Right atrium auricular region (tissue), 2 donors: ENCODE data around the gene ITPR2. TPM values are rescaled to one million over a fixed set of nuclear protein-coding genes. Genes with fewer than 3 reads are reported as not detected.

Experiments used
- DNase-seq: peaks from one replicate; pipeline ENCODE4 v3.0.0-alpha.2; 2019; ENCODE audit warnings: low spot score
- H3K27ac ChIP-seq, 2 donors: fragments of 200-600 bp; sonication (generic); 1 replicate in 1 of 2; 2 replicates in 1 of 2; pipeline ENCODE4 v1.5.1; 2016 to 2019
- H3K27me3 ChIP-seq, 2 donors: fragments of 200-600 bp; sonication (generic); one replicate each; pipeline versions ENCODE4 v1.5.1 to v1.6.0; 2017 to 2019
- H3K36me3 ChIP-seq: fragments of 200-600 bp; sonication (generic); one replicate; pipeline ENCODE4 v1.5.1; 2016
- H3K4me1 ChIP-seq, 2 donors: fragments of 200-600 bp; sonication (generic); one replicate each; pipeline versions ENCODE4 v1.5.1 to v1.6.0; 2017 to 2019
- H3K4me3 ChIP-seq, 2 donors: fragments of 200-600 bp; sonication (generic); 1 replicate in 1 of 2; 2 replicates in 1 of 2; pipeline ENCODE4 v1.5.1; 2017 to 2019; ENCODE audit warnings: mild to moderate bottlenecking in 1 of 2, moderate library complexity in 1 of 2
- H3K9me3 ChIP-seq, 2 donors: fragments of 200-600 bp; sonication (generic); one replicate each; pipeline ENCODE4 v1.5.1; 2019
- total RNA-seq, 2 donors: library from RNA; depleted of rRNA; stranded (reverse); fragments of >200 nt; gene quantifications; one replicate each; pipeline ENCODE4 v1.1.0, GENCODE V29; 2016
- TF ChIP-seq, protein P1 (sequence below), 2 donors: fragments of 200-600 bp; sonication (generic); IDR thresholded peaks; one replicate each; pipeline ENCODE4 v1.5.1; 2019; ENCODE audit warnings: antibody characterized with exemption in 2 of 2

ITPR2 gene
- total RNA-seq, 2 donors from 2014 or later, result 13.0 to 20.7 TPM

DNA sequence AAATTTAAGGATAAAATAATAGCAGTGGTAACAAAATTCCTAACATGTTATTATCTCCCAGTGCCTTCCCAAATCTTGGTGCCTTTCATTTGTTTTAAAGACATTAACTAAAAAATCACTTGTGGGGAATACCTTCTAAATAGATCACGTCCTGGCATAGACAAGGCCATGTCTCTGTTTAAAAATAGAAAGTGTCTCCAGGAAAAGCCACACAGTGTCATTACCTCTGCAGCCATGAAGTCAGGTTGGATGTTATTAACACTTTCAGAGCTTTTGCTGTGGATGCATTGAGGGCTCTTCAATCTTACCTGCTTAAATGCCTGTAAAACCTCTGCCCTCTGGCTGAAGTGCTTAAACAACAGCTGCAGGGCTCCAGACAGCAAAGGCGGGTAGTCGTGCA is 211.1 kb downstream of the ITPR2 start:
- no peak overlapping the region for H3K27ac ChIP-seq
- TF ChIP-seq, protein P1, sequence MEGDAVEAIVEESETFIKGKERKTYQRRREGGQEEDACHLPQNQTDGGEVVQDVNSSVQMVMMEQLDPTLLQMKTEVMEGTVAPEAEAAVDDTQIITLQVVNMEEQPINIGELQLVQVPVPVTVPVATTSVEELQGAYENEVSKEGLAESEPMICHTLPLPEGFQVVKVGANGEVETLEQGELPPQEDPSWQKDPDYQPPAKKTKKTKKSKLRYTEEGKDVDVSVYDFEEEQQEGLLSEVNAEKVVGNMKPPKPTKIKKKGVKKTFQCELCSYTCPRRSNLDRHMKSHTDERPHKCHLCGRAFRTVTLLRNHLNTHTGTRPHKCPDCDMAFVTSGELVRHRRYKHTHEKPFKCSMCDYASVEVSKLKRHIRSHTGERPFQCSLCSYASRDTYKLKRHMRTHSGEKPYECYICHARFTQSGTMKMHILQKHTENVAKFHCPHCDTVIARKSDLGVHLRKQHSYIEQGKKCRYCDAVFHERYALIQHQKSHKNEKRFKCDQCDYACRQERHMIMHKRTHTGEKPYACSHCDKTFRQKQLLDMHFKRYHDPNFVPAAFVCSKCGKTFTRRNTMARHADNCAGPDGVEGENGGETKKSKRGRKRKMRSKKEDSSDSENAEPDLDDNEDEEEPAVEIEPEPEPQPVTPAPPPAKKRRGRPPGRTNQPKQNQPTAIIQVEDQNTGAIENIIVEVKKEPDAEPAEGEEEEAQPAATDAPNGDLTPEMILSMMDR (IDR thresholded peaks at IDR 0.05), result no peak
- peaks cover 25% of the 10 kb centered on the region for H3K36me3 ChIP-seq
- no peaks in the 10 kb centered on the region for H3K27me3 ChIP-seq
- no peak for DNase-seq
- H3K4me1 ChIP-seq, result no peaks in the 10 kb centered on the region
- no peak overlapping the region for H3K4me3 ChIP-seq
- H3K9me3 ChIP-seq, result no peaks in the 10 kb centered on the region

- TF ChIP-seq, protein P1 (IDR thresholded peaks at IDR 0.05), result no peak
- peaks cover 20% of the 10 kb centered on the region for H3K36me3 ChIP-seq
These were observed 212.1 kb downstream of the ITPR2 start for GRCh38 chr12:26620907-26621306.

GRCh38 chr12:26617513-26617912 is 215.5 kb downstream of the ITPR2 start:
- H3K9me3 ChIP-seq, result no peaks in the 10 kb centered on the region
- H3K27me3 ChIP-seq, result no peaks in the 10 kb centered on the region
- no peak overlapping the region for H3K27ac ChIP-seq
- peaks cover 19% of the 10 kb centered on the region for H3K36me3 ChIP-seq
- H3K4me3 ChIP-seq, result no peak overlapping the region
- DNase-seq, result no peak
- no peaks in the 10 kb centered on the region for H3K4me1 ChIP-seq
- TF ChIP-seq, protein P1 (IDR thresholded peaks at IDR 0.05), result no peak

More at GRCh38 chr12:26620907-26621306, 212.1 kb downstream of the ITPR2 start:
- no peak overlapping the region for H3K27ac ChIP-seq
- DNase-seq, result no peak
- H3K27me3 ChIP-seq, result no peaks in the 10 kb centered on the region
- no peaks in the 10 kb centered on the region for H3K4me1 ChIP-seq
- no peaks in the 10 kb centered on the region for H3K9me3 ChIP-seq
- no peak overlapping the region for H3K4me3 ChIP-seq

DNA sequence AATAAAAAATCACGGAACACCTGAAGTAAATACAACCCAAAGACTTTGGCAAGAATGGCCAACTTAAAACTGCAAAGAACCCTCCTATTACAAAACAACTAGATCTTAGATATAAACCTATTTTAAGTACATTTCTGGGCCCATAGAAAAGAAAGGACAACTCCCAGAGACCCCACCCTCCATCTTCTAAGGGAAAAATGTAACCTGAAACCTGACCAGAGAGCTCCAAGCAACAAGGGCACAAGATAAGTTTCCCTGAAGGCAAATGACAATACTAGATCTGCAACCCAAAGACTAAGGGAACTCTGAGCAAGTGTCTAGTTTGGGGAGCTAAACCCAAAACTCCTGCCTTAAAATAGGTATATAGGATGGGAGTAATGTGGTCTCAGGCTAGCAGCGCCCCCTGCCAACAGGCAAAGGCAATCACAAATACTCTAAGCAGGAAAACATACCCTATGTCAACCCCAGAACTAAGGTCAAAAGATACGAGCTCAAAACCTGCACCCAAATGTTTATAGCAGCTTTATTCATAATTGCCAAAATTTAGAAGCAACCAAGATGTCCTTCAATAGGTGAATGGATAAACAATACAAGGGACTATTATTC is 218.9 kb downstream of the ITPR2 start:
- TF ChIP-seq, protein P1 (IDR thresholded peaks at IDR 0.05), result peak; percentile 22 to 61
- no peak overlapping the region for H3K27ac ChIP-seq
- H3K9me3 ChIP-seq, result no peaks in the 10 kb centered on the region
- no peaks in the 10 kb centered on the region for H3K4me1 ChIP-seq
- DNase-seq, result no peak
- H3K4me3 ChIP-seq, result no peak overlapping the region
- H3K36me3 ChIP-seq, result peaks cover under 1% of the 10 kb centered on the region
- no peaks in the 10 kb centered on the region for H3K27me3 ChIP-seq

DNA sequence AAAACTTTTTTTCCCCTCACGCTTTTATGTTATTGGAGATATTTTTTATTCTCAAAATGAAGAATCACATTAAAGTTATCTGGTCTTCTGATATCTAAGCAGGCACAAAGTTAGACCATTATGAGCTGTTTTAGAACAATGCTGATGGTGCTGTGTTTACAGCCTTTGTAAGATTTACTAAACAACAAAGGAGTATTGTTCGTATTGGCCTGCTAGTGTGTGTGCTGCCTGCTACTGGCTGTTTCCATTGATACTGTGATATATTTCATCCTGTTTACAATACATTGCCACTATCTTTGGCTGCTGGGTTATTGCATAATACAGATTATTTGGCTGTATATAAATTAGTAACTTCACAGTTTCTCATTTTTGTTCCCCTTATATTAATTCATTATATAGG is 220.8 kb downstream of the ITPR2 start:
- H3K9me3 ChIP-seq, result no peaks in the 10 kb centered on the region
- no peaks in the 10 kb centered on the region for H3K4me1 ChIP-seq
- no peaks in the 10 kb centered on the region for H3K36me3 ChIP-seq
- no peaks in the 10 kb centered on the region for H3K27me3 ChIP-seq
- H3K4me3 ChIP-seq, result no peak overlapping the region
- no peak for DNase-seq
- TF ChIP-seq, protein P1 (IDR thresholded peaks at IDR 0.05), result no peak
- H3K27ac ChIP-seq, result no peak overlapping the region

- Histone ChIP-seq H3K36me3 (no peaks in the 10 kb centered on the region), H3K9me3 (no peaks in the 10 kb centered on the region), H3K4me3 (no peak overlapping the region), H3K27me3 (no peaks in the 10 kb centered on the region), H3K4me1 (no peaks in the 10 kb centered on the region), H3K27ac (no peak overlapping the region)
- TF ChIP-seq, protein P1 (IDR thresholded peaks at IDR 0.05), result no peak
- DNase-seq, result no peak
These were observed 221.4 kb downstream of the ITPR2 start for GRCh38 chr12:26611598-26611997.
